Fibroblast of the aortic adventitia (primary cell): ENCODE results near the gene B3GLCT. TPM values are rescaled to one million over a fixed set of nuclear protein-coding genes. Genes with fewer than 3 reads are reported as not detected.

Source experiments
- DNase-seq: peaks from one replicate; pipeline ENCODE4 v3.0.0-alpha.2; 2010; ENCODE audit warnings: low read depth
- H3K4me3 ChIP-seq: 2 replicates; pipeline ENCODE4 v1.5.1; 2011; ENCODE audit warnings: low read depth, mild to moderate bottlenecking, control low read depth, low read length, moderate library complexity
- CTCF ChIP-seq: IDR thresholded peaks from 2 replicates; pipeline ENCODE4 v1.5.1; 2011; ENCODE audit warnings: mild to moderate bottlenecking, low read length, control low read depth, inconsistent platforms; ENCODE audit not compliant: insufficient read depth
- total RNA-seq: library from RNA; depleted of rRNA; stranded (reverse); fragments of >200 nt; gene quantifications from 2 replicates; pipeline ENCODE4 v1.2.3, GENCODE V29; 2012; ENCODE audit warnings: low replicate concordance

The B3GLCT gene
- total RNA-seq, 1 donor: 11.6 TPM

GRCh38 chr13:31198519-31198918, 1.3 kb upstream of the B3GLCT start:
- no peak overlapping the region for H3K4me3 ChIP-seq
- no peak for TF ChIP-seq CTCF
- DNase-seq: no peak

- TF ChIP-seq CTCF: no peak
- H3K4me3 ChIP-seq: peak overlapping the region; percentile 77
- no peak for DNase-seq
Observed at GRCh38 chr13:31199527-31199848, 287 bp upstream of the B3GLCT start.

- no peak for TF ChIP-seq CTCF
- no peak for DNase-seq
Observed at GRCh38 chr13:31200637-31200971, 829 bp downstream of the B3GLCT start.

GRCh38 chr13:31201341-31202031, 1.7 kb downstream of the B3GLCT start:
- TF ChIP-seq CTCF: no peak
- peak; percentile 53 for DNase-seq
- peak overlapping the region; percentile 77 for H3K4me3 ChIP-seq

More at GRCh38 chr13:31200637-31200971, 829 bp downstream of the B3GLCT start:
- peak overlapping the region; percentile 77 for H3K4me3 ChIP-seq

- TF ChIP-seq CTCF: no peak
- DNase-seq: peak; percentile 67
- no peak overlapping the region for H3K4me3 ChIP-seq
Observed at GRCh38 chr13:31204592-31204991, 4.8 kb downstream of the B3GLCT start.

GRCh38 chr13:31207661-31208552, 8.1 kb downstream of the B3GLCT start:
- peak; percentile 73 for DNase-seq
- no peak for TF ChIP-seq CTCF
- no peak overlapping the region for H3K4me3 ChIP-seq
